Measurements from ENCODE around the gene CCDC197.

- TF ChIP-seq EZH2 (optimal IDR thresholded peaks at IDR 0.05; ENCODE audit: low read depth, low read length) (no peak), CTCF (IDR thresholded peaks at IDR 0.05; ENCODE audit: low read length) (no peak), EZH2phosphoT487 (IDR thresholded peaks at IDR 0.05; ENCODE audit: low read length) (no peak)
Measured at GRCh38 chr14:94041551-94042346, 44.6 kb downstream of the CCDC197 start.
